Choroid plexus epithelial cell (primary cell): ENCODE measurements around the gene STAG2.
"Not testable (repeated sequence)": the region's sequence is repeated elsewhere in the genome, so short reads cannot be mapped to it uniquely, and the experiment has no call there.

ENCODE experiments used
- DNase-seq: peaks from one replicate; pipeline ENCODE4 v3.0.0-alpha.2; 2010; ENCODE audit warnings: low read depth
- H3K4me3 ChIP-seq: 2 replicates; pipeline ENCODE4 v1.5.1; 2011; ENCODE audit warnings: low read depth, mild to moderate bottlenecking, control low read depth, low read length, moderate library complexity
- TF ChIP-seq, protein P1 (sequence below): conservative IDR thresholded peaks from 2 replicates; pipeline ENCODE4 v1.5.1; 2011; ENCODE audit warnings: low read depth, mild to moderate bottlenecking, control low read depth, inconsistent platforms, low read length, moderate library complexity

Gene STAG2

DNA sequence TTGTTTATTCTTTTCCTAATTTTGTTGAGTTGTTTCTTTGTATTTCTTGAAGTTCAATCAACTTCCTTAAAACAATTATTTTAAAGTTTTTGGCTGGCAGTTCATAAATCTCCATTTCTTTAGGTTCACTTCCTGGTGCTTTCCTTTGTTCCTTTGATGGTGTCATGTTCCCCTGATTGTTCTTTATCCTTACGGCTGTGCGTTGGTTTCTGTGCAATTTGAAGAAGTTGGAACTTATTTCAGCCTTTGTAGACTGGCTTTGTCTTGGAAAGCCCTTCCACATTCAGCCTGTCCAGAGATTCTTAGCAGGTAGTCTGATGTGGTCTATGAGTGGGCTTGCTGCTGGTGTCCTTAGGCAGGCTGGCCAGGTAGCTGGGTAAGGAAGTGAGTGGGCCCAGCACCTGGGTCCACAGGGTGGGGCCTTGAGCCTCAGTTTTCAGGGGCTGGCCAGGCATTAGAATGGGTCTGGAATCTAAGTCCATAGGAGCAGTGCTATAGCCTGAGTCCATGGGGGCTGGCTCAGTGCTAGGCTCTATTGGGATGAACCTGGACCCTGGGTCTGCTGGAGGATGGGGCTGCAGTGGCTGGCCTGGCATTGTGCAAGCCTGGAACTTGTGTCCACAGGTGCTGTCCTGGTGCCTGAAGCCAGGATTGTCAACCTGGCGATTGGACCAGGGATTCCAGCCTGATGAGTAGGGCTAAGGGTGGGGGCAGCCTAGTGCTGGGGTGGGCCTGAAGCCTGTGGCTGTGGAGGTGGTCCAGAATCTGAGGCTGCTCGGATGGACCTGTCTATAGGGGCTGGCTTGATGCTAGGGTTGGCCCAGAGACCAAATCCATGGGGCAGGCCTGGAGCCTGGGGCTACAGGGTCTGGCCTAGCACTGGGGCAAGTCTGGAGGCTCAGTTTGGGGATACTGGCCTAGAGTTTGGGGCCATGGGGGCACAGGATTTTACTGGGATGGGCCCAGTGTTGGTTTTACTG lies 152.4 kb downstream of the STAG2 start:
- DNase-seq: no peak
- TF ChIP-seq, protein P1, sequence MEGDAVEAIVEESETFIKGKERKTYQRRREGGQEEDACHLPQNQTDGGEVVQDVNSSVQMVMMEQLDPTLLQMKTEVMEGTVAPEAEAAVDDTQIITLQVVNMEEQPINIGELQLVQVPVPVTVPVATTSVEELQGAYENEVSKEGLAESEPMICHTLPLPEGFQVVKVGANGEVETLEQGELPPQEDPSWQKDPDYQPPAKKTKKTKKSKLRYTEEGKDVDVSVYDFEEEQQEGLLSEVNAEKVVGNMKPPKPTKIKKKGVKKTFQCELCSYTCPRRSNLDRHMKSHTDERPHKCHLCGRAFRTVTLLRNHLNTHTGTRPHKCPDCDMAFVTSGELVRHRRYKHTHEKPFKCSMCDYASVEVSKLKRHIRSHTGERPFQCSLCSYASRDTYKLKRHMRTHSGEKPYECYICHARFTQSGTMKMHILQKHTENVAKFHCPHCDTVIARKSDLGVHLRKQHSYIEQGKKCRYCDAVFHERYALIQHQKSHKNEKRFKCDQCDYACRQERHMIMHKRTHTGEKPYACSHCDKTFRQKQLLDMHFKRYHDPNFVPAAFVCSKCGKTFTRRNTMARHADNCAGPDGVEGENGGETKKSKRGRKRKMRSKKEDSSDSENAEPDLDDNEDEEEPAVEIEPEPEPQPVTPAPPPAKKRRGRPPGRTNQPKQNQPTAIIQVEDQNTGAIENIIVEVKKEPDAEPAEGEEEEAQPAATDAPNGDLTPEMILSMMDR: no peak
- no peak overlapping the region for H3K4me3 ChIP-seq

- TF ChIP-seq, protein P1: no peak
- H3K4me3 ChIP-seq: no peak overlapping the region
- no peak for DNase-seq
Observed at GRCh38 chrX:124117325-124117724, 155.8 kb downstream of the STAG2 start.

- no peak overlapping the region for H3K4me3 ChIP-seq
- no peak for DNase-seq
Observed at GRCh38 chrX:124125471-124125870, 164.0 kb downstream of the STAG2 start.

DNA sequence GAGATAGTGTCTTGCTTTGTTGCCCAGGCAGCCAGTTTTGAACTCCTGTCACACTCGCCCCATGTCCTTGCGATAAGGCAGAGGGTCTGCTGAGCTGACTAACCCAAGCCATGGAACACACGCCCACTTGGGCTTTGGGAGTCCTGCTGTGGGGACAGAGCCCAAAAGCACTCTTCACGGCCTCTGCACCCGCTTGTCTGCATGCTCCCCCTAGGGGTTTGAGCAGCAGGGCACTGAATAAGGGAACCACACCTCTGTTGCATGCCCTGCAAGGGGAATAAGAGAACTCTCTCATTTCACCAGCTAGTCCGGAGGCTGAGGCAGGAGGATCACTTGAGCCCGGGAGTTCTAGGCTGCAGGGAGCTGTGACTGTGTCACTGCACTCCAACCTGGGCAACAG lies 166.0 kb downstream of the STAG2 start:
- TF ChIP-seq, protein P1: no peak
- no peak for DNase-seq
- no peak overlapping the region for H3K4me3 ChIP-seq

More at GRCh38 chrX:124125471-124125870, 164.0 kb downstream of the STAG2 start:
- TF ChIP-seq, protein P1: no peak

DNA sequence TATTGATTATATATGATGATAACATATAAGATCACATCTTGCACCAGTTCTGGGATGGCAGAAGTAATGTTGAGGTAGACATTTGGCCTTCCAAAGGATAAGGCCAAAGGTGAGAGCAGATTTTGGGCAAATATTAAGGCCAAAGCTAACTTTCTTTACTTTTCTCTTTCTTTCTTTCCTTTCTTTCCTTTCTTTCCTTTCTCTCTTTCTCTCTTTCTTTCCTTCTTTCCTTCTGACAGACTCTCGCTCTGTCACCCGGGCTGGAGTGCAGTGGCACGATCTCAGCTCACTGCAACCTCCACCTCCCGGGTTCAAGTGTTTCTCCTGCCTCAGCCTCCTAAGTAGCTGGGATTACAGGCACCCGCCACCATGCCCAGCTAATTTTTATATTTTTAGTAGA lies 170.9 kb downstream of the STAG2 start:
- not testable (repeated sequence) for H3K4me3 ChIP-seq, DNase-seq

GRCh38 chrX:124145749-124146148 lies 184.2 kb downstream of the STAG2 start:
- no peak overlapping the region for H3K4me3 ChIP-seq
- TF ChIP-seq, protein P1: no peak
- DNase-seq: no peak

DNA sequence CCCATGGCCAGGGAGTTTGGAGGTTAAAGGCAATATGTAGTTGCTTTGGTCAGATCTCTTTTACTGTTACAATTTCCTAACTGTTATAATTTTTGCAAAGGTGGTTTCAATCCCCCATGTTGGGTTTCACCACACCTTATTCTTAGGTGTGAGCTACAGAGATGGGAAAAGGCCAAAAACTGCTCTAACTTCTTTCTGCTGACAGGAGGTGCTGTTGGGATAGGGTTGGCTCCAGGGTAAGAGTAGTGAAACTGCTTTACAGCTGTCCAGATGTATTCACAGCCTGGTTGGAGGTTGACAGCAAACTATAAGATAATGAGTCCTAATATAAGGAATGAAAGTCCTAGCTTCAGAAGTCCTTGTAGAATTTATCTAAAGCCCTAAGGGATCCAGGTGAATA lies 189.7 kb downstream of the STAG2 start:
- no peak overlapping the region for H3K4me3 ChIP-seq
- TF ChIP-seq, protein P1: no peak
- no peak for DNase-seq
